Ishikawa (cell line): ENCODE results near the gene COPS9.

Source experiments
- CEBPB ChIP-seq: IDR thresholded peaks from 2 replicates; pipeline ENCODE4 v1.6.1; 2012
- EGR1 ChIP-seq: IDR thresholded peaks from 2 replicates; pipeline ENCODE4 v1.6.1; 2012
- EP300 ChIP-seq: IDR thresholded peaks from 2 replicates; pipeline ENCODE4 v1.6.1; 2012; ENCODE audit warnings: borderline replicate concordance
- FOXM1 ChIP-seq: IDR thresholded peaks from 2 replicates; pipeline ENCODE4 v1.6.1; 2012; ENCODE audit warnings: low read depth, borderline replicate concordance
- RAD21 ChIP-seq: IDR thresholded peaks from 2 replicates; pipeline ENCODE4 v1.6.1; 2012; ENCODE audit warnings: low read depth
- TAF1 ChIP-seq: IDR thresholded peaks from 2 replicates; pipeline ENCODE4 v1.6.1; 2012; ENCODE audit warnings: low read depth, mild to moderate bottlenecking
- TEAD4 ChIP-seq: IDR thresholded peaks from 2 replicates; pipeline ENCODE4 v1.6.1; 2012
- YY1 ChIP-seq: IDR thresholded peaks from 2 replicates; pipeline ENCODE4 v1.6.1; 2012; ENCODE audit warnings: low read depth
- TF ChIP-seq, protein P1 (sequence below): IDR thresholded peaks from 2 replicates; pipeline ENCODE4 v1.6.1; 2012
- TF ChIP-seq, protein P2 (sequence below): IDR thresholded peaks from 2 replicates; pipeline ENCODE4 v1.6.1; 2012; ENCODE audit warnings: low read depth, mild to moderate bottlenecking

DNA sequence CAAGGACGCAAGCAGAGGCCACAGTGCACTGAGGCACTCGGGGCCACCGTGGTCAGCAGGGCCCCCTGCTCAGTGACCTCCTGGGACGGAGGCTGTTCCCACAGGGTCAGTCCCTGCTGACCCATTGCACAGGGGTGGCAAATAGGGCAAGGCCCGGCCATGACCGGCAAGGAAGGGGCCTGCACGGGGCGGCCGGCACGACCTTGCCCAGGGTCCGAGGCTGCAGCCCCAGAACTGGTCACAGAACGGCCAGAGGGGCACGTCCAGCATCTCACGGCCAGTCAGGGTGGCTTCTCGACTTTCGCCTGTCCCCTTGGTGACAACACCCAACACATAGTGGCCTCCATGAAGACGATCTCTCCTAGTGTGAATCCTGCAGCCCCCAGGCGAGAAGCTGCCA, 31.9 kb upstream of the COPS9 start:
- TF ChIP-seq FOXM1 (no peak), RAD21 (no peak), YY1 (no peak), EGR1 (no peak), EP300 (no peak), TEAD4 (no peak), CEBPB (no peak), TAF1 (no peak)
- TF ChIP-seq, protein P1, sequence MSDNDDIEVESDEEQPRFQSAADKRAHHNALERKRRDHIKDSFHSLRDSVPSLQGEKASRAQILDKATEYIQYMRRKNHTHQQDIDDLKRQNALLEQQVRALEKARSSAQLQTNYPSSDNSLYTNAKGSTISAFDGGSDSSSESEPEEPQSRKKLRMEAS = no peak
- TF ChIP-seq, protein P2, sequence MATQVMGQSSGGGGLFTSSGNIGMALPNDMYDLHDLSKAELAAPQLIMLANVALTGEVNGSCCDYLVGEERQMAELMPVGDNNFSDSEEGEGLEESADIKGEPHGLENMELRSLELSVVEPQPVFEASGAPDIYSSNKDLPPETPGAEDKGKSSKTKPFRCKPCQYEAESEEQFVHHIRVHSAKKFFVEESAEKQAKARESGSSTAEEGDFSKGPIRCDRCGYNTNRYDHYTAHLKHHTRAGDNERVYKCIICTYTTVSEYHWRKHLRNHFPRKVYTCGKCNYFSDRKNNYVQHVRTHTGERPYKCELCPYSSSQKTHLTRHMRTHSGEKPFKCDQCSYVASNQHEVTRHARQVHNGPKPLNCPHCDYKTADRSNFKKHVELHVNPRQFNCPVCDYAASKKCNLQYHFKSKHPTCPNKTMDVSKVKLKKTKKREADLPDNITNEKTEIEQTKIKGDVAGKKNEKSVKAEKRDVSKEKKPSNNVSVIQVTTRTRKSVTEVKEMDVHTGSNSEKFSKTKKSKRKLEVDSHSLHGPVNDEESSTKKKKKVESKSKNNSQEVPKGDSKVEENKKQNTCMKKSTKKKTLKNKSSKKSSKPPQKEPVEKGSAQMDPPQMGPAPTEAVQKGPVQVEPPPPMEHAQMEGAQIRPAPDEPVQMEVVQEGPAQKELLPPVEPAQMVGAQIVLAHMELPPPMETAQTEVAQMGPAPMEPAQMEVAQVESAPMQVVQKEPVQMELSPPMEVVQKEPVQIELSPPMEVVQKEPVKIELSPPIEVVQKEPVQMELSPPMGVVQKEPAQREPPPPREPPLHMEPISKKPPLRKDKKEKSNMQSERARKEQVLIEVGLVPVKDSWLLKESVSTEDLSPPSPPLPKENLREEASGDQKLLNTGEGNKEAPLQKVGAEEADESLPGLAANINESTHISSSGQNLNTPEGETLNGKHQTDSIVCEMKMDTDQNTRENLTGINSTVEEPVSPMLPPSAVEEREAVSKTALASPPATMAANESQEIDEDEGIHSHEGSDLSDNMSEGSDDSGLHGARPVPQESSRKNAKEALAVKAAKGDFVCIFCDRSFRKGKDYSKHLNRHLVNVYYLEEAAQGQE = no peak
